GM21390 (cell line): ENCODE results near the gene FAM216A.

Experiments used
- ATAC-seq: cut with Tn5 transposase; IDR thresholded peaks from one replicate; pipeline ENCODE4 v1.9.1; 2021; ENCODE audit not compliant: unreplicated experiment

The FAM216A gene

GRCh38 chr12:110537605-110538409 is 69.2 kb downstream of the FAM216A start:
- ATAC-seq: no peak

GRCh38 chr12:110538869-110539622 is 70.4 kb downstream of the FAM216A start:
- ATAC-seq: no peak
